Measurements from ENCODE around the gene SLC23A2.

DNA sequence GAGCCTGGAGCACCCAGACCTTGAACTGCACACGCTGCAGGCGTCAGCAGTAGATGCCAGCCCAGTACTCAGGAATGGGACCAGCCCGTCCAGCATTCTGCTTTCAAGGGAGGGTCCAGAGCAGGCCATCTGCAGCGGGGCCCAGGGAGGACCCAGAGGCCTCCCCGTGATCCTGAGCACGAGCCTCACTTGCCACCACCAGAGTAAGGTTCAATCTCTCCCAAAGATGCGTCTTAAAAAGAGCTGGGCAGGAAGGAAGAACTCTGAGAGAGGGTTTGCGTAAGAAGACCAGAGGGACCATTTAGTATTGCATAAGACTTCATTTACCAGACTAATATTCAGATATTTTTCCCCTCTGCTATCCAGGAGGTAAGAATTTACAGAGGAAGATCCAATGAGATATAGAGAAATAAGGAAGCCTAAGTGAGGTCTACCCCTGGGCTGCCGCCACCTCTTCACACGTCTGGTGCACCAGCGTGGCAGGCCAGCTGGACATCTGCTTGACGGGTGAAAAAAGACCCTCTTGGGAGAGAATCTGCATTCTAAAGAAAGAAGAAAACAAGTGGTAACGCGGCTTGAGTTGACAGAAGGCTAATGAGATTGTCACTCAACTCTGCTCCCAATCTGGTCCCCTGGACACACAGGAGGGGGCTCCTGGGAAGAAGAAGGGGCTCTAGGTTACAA is 172.3 kb downstream of the SLC23A2 start:
- TF ChIP-seq ARNT (IDR thresholded peaks at IDR 0.05), result no peak
- no peak for TF ChIP-seq FOXA1 (IDR thresholded peaks at IDR 0.05)
- TF ChIP-seq CTBP1 (IDR thresholded peaks at IDR 0.05; ENCODE audit: borderline replicate concordance), result no peak
